Esophagus (tissue), 2 donors: ENCODE measurements around the gene CSF2RB. TPM values are rescaled to one million over a fixed set of nuclear protein-coding genes. Genes with fewer than 3 reads are reported as not detected.

Experiments
- H3K27ac ChIP-seq, 2 donors: one replicate each; pipeline ENCODE4 v1.5.1; 2013; ENCODE audit warnings: low read depth in 2 of 2, mild to moderate bottlenecking in 2 of 2, inconsistent platforms in 1 of 2, low read length in 1 of 2, moderate library complexity in 1 of 2
- H3K27me3 ChIP-seq, 2 donors: one replicate each; pipeline ENCODE4 v1.6.1; 2013; ENCODE audit warnings: low read length in 2 of 2, control low read depth in 1 of 2, mild to moderate bottlenecking in 1 of 2; ENCODE audit not compliant: insufficient read depth in 2 of 2, control insufficient read depth in 1 of 2
- H3K36me3 ChIP-seq, 2 donors: one replicate each; pipeline ENCODE4 v1.6.1; 2013; ENCODE audit warnings: low read length in 1 of 2; ENCODE audit not compliant: control insufficient read depth in 2 of 2, insufficient read depth in 2 of 2
- H3K4me1 ChIP-seq, 2 donors: one replicate each; pipeline ENCODE4 v1.6.1; 2013; ENCODE audit warnings: low read length in 1 of 2; ENCODE audit not compliant: control insufficient read depth in 2 of 2, insufficient read depth in 2 of 2
- H3K4me3 ChIP-seq, 2 donors: one replicate each; pipeline ENCODE4 v1.5.1; 2013; ENCODE audit warnings: low read length in 2 of 2, mild to moderate bottlenecking in 2 of 2, low read depth in 1 of 2, moderate library complexity in 1 of 2
- H3K9me3 ChIP-seq, 2 donors: one replicate each; pipeline ENCODE4 v1.6.1; 2013; ENCODE audit warnings: mild to moderate bottlenecking in 2 of 2, low read depth in 1 of 2, low read length in 1 of 2, moderate library complexity in 1 of 2; ENCODE audit not compliant: control insufficient read depth in 2 of 2, insufficient read depth in 1 of 2
- WGBS, 2 donors: extraction: QIAGEN DNeasy Blood & Tissue Kit; methylation state at CpG; one replicate each; pipeline ENCODE4 v1.1.7; 2013; 5-methylcytosine and 5-hydroxymethylcytosine counted together
- polyA plus RNA-seq, 2 donors: library from polyadenylated mRNA; stranded (reverse); fragments of 200-250 nt; gene quantifications; one replicate each; pipeline ENCODE4 v1.2.3, GENCODE V29; 2013
- donor health status: healthy with polysubstance abuse.
- donor health status: Bipolar disorder and iron deficiency.

The CSF2RB gene
- polyA plus RNA-seq, 2 donors: 0.75 to 1.5 TPM

- H3K4me3 ChIP-seq: no peak overlapping the region
- no peaks in the 10 kb centered on the region for H3K36me3 ChIP-seq
- H3K9me3 ChIP-seq: no peaks in the 10 kb centered on the region
- H3K4me1 ChIP-seq: peaks cover 0 to 2% of the 10 kb centered on the region in 2 donors
- H3K27me3 ChIP-seq: peaks cover 0 to 3% of the 10 kb centered on the region in 2 donors
- H3K27ac ChIP-seq: no peak overlapping the region
- 92 to 94% methylated on average over 4 of the region's 4 CpGs for WGBS, 2 donors
Observed at GRCh38 chr22:36886016-36886415, 27.4 kb upstream of the CSF2RB start.

GRCh38 chr22:36887162-36887561 lies 26.3 kb upstream of the CSF2RB start:
- no peaks in the 10 kb centered on the region for H3K9me3 ChIP-seq
- H3K27me3 ChIP-seq: peaks cover 0 to 3% of the 10 kb centered on the region in 2 donors
- H3K4me3 ChIP-seq: no peak overlapping the region
- no peaks in the 10 kb centered on the region for H3K36me3 ChIP-seq
- 83% methylated on average over 4 of the region's 4 CpGs for WGBS, 2 donors
- H3K27ac ChIP-seq: no peak overlapping the region
- H3K4me1 ChIP-seq: peaks cover 0 to 2% of the 10 kb centered on the region in 2 donors

GRCh38 chr22:36891646-36892045 lies 21.8 kb upstream of the CSF2RB start:
- peaks cover 0 to 3% of the 10 kb centered on the region in 2 donors for H3K27me3 ChIP-seq
- no peak overlapping the region for H3K4me3 ChIP-seq
- WGBS, 2 donors: 65 to 75% methylated on average over 1 of the region's 1 CpG
- H3K9me3 ChIP-seq: peaks cover 0 to 4% of the 10 kb centered on the region in 2 donors
- H3K27ac ChIP-seq: no peak overlapping the region
- H3K4me1 ChIP-seq: no peaks in the 10 kb centered on the region
- no peaks in the 10 kb centered on the region for H3K36me3 ChIP-seq

GRCh38 chr22:36892292-36892691 lies 21.1 kb upstream of the CSF2RB start:
- Histone ChIP-seq H3K27ac (no peak overlapping the region), H3K9me3 (peaks cover 0 to 4% of the 10 kb centered on the region in 2 donors), H3K4me3 (no peak overlapping the region), H3K27me3 (peaks cover 0 to 3% of the 10 kb centered on the region in 2 donors), H3K4me1 (no peaks in the 10 kb centered on the region), H3K36me3 (no peaks in the 10 kb centered on the region)
- 24 to 25% methylated on average over 2 of the region's 2 CpGs for WGBS, 2 donors

- H3K27me3 ChIP-seq: peaks cover 0 to 3% of the 10 kb centered on the region in 2 donors
- H3K27ac ChIP-seq: no peak overlapping the region
- WGBS, 2 donors: 74 to 77% methylated on average over 3 of the region's 3 CpGs
- no peaks in the 10 kb centered on the region for H3K4me1 ChIP-seq
- H3K4me3 ChIP-seq: no peak overlapping the region
- H3K36me3 ChIP-seq: no peaks in the 10 kb centered on the region
- peaks cover 0 to 4% of the 10 kb centered on the region in 2 donors for H3K9me3 ChIP-seq
Observed at GRCh38 chr22:36893262-36893661, 20.2 kb upstream of the CSF2RB start.

GRCh38 chr22:36894266-36894665 lies 19.2 kb upstream of the CSF2RB start:
- Histone ChIP-seq H3K4me1 (no peaks in the 10 kb centered on the region), H3K4me3 (no peak overlapping the region), H3K9me3 (peaks cover 0 to 4% of the 10 kb centered on the region in 2 donors), H3K27ac (no peak overlapping the region), H3K36me3 (no peaks in the 10 kb centered on the region), H3K27me3 (peaks cover 0 to 3% of the 10 kb centered on the region in 2 donors)
- WGBS, 2 donors: 76 to 83% methylated on average over 1 of the region's 1 CpG

- WGBS, 2 donors: 53 to 62% methylated on average over 3 of the region's 3 CpGs
- Histone ChIP-seq H3K27ac (no peak overlapping the region), H3K27me3 (no peaks in the 10 kb centered on the region), H3K9me3 (peaks cover 4 to 5% of the 10 kb centered on the region in 2 donors), H3K36me3 (no peaks in the 10 kb centered on the region), H3K4me3 (no peak overlapping the region), H3K4me1 (peaks cover 0 to 3% of the 10 kb centered on the region in 2 donors)
Observed at GRCh38 chr22:36897611-36898010, 15.8 kb upstream of the CSF2RB start.

GRCh38 chr22:36898690-36899089 lies 14.7 kb upstream of the CSF2RB start:
- Histone ChIP-seq H3K27ac (no peak overlapping the region), H3K27me3 (no peaks in the 10 kb centered on the region), H3K4me3 (no peak overlapping the region), H3K36me3 (no peaks in the 10 kb centered on the region), H3K9me3 (peaks cover 4 to 5% of the 10 kb centered on the region in 2 donors), H3K4me1 (peaks cover 0 to 3% of the 10 kb centered on the region in 2 donors)
- WGBS, 2 donors: 78 to 83% methylated on average over 4 of the region's 4 CpGs

GRCh38 chr22:36899498-36899897 lies 13.9 kb upstream of the CSF2RB start:
- H3K9me3 ChIP-seq: peaks cover 4 to 5% of the 10 kb centered on the region in 2 donors
- no peak overlapping the region for H3K4me3 ChIP-seq
- H3K4me1 ChIP-seq: peaks cover 0 to 3% of the 10 kb centered on the region in 2 donors
- WGBS, 2 donors: 64 to 73% methylated on average over 1 of the region's 1 CpG
- H3K27ac ChIP-seq: no peak overlapping the region
- no peaks in the 10 kb centered on the region for H3K27me3 ChIP-seq
- no peaks in the 10 kb centered on the region for H3K36me3 ChIP-seq

GRCh38 chr22:36900225-36900624 lies 13.2 kb upstream of the CSF2RB start:
- Histone ChIP-seq H3K27ac (no peak overlapping the region), H3K36me3 (no peaks in the 10 kb centered on the region), H3K9me3 (peaks cover 4 to 5% of the 10 kb centered on the region in 2 donors), H3K4me3 (no peak overlapping the region), H3K4me1 (peaks cover 0 to 3% of the 10 kb centered on the region in 2 donors), H3K27me3 (no peaks in the 10 kb centered on the region)
- 69 to 79% methylated on average over 2 of the region's 2 CpGs for WGBS, 2 donors
